Stimulated activated CD4-positive, alpha-beta T cell treated with anti-CD3 and anti-CD28 coated beads, Interleukin-12 subunit alpha, Interleukin-12 subunit beta, amount 100 ng/mL, for 48 hours (primary cell): Measurements from ENCODE around the gene C5orf58.
"Not testable (repeated sequence)": the region's sequence is repeated elsewhere in the genome, so short reads cannot be mapped to it uniquely, and the experiment has no call there.

ENCODE experiments used
- DNase-seq, 3 donors: peaks; one replicate each; pipeline ENCODE4 v3.0.0-alpha.2; 2020; ENCODE audit warnings: low read depth in 2 of 3, low spot score in 1 of 3

Gene C5orf58

GRCh38 chr5:170223360-170223759 is 9.4 kb upstream of the C5orf58 start:
- DNase-seq, result no peak

DNA sequence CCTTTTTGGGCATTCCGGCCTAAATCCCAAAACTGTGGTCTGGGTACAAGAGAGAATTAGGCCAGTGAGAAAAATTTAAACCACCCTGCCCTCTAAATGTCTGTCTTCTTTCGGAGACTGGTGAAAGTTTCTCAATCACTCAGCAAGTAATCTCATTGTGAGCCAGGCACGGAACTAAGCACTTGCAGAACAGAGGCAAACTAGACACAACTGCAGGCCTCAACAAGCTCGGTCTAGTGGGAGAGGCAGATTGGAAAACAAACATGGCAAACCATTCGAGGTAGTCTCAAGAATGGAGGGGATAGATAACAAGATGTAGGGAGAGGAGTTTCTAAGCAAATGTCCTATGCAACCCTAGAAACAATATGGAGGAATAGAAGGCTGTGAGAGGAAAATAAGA is 8.9 kb upstream of the C5orf58 start:
- no peak for DNase-seq

DNA sequence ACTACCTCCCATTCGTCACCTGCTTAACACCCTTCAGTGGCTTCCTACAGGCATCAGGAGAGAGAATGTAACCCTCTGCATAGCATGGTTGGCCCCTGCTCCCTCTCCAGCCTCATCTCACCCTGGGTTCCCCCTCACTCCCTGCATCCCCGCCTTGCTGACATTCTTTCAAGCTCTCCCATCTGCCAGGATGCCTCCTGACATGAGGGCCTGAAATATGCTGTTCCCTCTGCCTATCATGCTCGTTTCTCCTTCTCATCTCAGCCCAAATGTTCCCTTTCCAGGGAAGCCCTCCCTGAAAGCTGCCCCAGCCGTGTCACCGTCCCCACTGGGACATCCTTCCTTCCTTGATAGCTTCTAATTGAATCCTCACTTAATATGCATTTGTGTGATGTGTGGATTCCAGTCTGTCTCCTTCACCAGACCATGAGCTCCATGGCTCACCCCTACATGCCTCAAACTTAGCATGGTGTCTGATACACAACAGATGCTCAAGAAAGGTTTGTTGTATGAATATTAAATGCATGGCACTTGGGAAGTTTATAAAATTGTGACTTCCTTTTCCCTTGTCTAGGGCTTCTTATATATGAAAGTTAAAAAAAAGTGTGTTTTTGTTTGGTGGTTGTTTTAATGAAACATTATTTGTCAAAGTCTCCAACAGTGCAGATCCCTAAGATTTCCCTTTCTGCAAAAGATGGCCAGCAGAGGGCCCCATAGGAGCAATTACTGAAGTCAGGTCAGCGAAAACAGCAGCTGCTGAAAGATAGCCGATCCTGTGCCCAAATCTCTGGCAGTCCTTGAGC is 7.3 kb upstream of the C5orf58 start:
- DNase-seq, result peak; percentile 49 to 74 (median 68)

DNA sequence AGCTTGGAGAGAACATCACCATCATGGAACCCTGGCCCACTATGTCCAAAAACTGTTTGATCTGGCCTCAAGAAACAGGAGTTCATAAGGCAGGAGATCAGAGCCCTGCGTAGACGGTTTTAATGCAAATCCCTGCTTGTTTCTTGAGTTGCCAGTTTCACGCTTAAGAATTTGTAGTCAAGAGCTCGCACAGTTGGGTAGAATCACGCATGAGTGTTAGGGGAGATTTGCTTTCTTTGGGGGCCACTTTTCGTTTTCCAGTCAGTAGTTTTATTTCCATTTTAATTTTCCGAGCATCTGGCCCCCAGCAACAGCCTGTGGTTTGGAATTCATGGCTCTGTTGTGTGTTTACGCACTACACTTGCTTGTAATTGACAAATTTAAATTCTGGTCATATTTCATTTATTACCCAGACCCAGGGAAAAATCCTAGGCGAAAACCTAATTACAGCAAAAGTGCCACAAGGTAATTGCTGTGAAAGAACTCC is 6.6 kb upstream of the C5orf58 start:
- no peak for DNase-seq

- no peak for DNase-seq
These were observed 6.1 kb upstream of the C5orf58 start for GRCh38 chr5:170226661-170227060.

GRCh38 chr5:170228762-170229435 is 3.9 kb upstream of the C5orf58 start:
- no peak for DNase-seq

GRCh38 chr5:170233358-170233892 is 640 bp downstream of the C5orf58 start:
- no peak for DNase-seq

DNA sequence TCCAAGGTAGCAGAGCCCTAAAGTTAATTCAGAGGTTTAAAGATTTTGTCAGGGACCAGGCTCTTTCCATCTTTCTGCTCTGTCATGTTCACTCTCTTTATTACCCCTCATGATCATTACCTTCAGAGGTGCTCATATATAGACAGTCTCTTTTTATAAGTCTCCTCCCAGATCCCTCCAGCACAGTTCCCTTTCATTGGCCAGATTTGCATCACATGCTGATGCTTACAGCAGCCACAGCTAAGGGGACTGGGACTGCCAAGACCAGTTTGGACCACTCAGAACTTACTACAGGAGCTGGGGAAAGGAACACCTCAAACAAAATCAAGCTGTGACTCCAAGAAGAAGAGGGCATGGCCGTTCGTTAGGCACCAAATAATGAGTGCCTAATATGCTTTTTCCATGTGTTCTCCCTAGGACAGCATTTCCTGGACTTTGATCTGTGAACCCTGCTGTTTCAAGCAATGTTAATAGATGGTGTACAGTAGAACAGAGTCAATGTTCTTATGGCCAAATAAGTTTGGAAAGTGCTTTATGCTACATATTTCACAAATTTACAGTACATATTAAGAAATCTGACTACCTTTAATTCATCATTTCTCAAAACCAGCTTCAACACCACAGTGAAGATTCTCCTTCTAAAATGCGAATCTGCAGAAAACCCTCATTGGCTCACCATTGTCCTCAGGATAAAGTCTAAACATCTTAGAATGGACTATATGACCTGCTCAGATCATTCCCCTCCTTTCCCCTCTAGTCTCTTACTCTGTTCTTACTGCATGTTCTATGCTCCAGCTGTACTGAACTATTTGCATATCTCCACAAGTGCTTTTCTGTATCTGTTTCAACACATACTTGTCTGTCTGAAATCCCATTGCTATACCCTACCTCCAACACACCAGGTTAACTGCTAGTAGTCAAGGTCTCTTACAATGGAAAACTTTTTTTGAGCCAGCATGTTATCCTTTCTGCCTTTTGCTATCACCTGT is 3.4 kb downstream of the C5orf58 start:
- no peak for DNase-seq

DNA sequence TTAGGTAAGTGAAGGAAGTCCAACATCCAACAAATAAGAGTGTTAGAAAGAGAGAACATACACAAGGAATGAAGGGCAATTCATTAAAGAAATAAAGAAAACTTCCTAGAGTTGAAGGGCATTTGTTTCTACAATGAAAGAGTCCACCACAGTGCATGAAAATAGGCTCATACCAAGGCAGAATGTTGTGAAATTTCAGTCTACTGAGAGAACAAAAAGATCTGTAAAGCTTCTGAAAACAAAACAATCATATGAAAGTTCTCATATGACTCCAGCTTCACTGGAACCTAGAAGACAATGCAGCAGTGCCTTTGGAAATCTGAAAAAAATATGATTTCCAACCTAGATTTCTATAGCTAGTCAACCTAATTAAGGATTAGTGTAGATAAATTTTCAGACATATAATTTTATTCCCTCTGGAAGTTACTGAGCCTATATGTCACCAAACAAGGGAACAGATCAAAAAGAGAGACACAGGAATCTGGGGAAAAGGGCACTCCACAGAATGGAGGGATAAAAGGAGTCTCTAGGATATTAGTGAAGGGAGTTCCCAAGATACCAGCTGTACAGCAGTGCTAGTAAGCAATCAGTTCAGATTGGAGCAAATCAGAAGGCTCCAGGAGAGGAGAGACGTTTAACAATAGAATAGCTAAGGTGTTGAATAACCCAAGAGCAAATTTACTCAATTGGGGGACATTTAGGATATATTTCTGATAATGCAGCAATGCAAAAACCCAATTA is 5.8 kb downstream of the C5orf58 start:
- DNase-seq, result no peak

DNA sequence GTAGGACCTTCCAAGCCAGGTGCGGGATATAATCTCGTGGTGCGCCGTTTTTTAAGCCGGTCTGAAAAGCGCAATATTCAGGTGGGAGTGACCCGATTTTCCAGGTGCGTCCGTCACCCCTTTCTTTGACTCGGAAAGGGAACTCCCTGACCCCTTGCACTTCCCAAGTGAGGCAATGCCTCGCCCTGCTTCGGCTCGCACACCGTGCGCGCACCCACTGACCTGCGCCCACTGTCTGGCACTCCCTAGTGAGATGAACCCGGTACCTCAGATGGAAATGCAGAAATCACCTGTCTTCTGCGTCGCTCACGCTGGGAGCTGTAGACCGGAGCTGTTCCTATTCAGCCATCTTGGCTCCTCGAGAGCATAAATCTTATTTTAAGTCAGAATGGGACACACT is 12.7 kb downstream of the C5orf58 start:
- not testable (repeated sequence) for DNase-seq

- DNase-seq, result no peak
These were observed 13.5 kb downstream of the C5orf58 start for GRCh38 chr5:170246126-170246870.

DNA sequence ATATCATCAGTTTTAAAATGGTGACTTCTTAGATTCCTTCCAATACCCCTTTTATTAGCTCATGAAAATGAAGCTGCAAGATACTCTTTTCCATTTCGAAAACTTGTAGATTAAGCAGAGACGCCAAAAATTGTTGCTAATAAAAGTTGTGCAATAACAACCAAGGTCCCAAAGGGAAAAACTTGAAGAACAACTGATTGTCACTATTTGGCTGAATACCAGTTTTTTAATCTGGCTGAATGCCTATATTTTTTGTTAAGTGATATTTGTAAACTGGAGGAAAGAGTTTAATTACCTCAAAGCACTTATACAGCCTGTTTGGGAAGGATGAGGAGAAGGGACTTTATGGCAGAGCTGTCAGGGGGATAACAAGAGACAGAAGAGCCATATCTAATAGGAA is 14.6 kb downstream of the C5orf58 start:
- DNase-seq, result no peak

DNA sequence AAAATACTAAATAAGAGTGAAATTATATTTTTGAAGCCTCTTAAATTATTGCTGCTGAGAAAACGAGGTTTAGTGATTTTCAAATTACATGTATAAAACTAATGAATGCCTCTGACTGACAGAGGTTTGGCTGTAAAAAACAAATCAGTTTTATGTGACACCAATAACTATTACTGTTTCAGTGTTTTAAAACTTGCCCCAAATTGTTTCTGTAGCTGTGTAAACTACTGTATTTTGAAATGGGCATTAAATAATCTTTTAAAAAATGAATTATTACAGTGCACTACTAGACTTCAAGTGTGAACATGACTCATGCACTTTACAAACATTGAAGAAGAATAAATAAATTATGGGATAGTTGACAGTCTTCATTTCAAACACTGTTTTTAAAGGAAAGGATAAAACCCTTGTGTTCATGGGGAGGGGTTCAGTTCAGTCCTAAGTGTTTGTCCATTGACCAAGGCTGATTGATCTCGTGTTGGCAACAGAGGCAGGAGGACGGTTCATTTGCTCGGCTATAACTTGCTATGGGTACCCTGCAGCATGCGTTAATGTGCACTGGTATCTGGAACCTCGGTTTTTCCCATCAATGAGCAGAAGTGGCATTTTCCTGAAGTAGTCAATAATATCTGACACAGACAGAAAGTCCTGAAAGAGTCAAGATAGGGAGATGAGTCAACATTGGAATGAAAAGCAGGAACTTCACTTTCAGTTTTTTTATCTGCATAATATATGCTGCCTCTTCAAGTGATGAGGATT is 15.6 kb downstream of the C5orf58 start:
- DNase-seq, result no peak

GRCh38 chr5:170248931-170249227 is 16.1 kb downstream of the C5orf58 start:
- not testable (repeated sequence) for DNase-seq

DNA sequence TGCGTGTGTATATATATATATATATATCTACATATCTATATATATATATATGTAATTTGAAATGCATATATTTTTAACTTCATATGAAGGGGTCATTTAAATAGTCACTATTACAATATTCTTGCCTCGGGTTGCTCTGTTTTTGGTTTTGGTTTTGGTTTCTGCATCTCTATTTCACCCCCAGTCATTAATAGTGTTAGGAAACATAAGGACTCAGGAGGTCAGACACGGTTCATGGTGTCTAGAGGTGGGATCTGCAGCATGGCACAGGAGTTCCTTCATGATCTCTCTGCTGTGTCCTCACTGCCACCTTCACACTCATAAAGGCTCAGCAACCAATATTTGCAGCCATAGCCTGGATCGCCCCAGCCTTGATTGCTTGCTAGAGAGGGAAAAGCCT is 16.6 kb downstream of the C5orf58 start:
- no peak for DNase-seq

GRCh38 chr5:170250810-170251317 is 18.1 kb downstream of the C5orf58 start:
- DNase-seq, result no peak

DNA sequence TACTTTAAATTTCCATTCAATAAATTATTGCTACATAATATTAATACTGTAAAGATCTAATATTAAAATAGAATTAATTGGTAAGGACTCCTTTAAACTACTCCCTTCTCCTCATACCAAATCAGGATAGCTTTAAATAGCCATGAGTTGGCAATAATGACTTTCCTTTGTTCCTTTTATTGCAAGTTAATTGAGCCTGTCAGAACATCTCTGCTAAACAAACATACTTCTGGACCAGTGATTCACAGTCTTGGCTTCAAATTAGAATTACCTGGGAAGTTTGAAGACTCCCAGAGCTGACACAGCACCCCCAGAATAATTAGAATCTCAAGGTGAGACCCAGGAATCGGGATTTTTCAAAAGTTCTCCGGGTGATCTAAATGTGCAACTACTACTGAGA is 18.7 kb downstream of the C5orf58 start:
- no peak for DNase-seq

- no peak for DNase-seq
These were observed 19.3 kb downstream of the C5orf58 start for GRCh38 chr5:170252109-170252508.
